Activated CD8-positive, alpha-beta T cell treated with anti-CD3 and anti-CD28 coated beads for 36 hours (primary cell): ENCODE data around the gene PRDM2. TPM values are rescaled to one million over a fixed set of nuclear protein-coding genes. Genes with fewer than 3 reads are reported as not detected.

ENCODE experiments used
- ATAC-seq: fragments of 200-7000 bp; cut with Tn5 transposase; one replicate; pipeline ENCODE4 v1.10.0; 2021; ENCODE audit warnings: mild to moderate bottlenecking, moderate library complexity
- CTCF ChIA-PET: fragments of 350-600 bp; sonication (Branson Sonifier 250); formaldehyde crosslinking; loops from one replicate; lab custom pipeline; 2021; ENCODE audit warnings: antibody characterized with exemption; lab: Charles Lee
- POLR2A ChIA-PET: fragments of 350-600 bp; sonication (Branson Sonifier 250); formaldehyde crosslinking; loops from one replicate; lab custom pipeline; 2021; ENCODE audit warnings: antibody characterized with exemption; lab: Charles Lee
- DNase-seq: peaks from one replicate; pipeline ENCODE4 v3.0.0-alpha.2; 2020
- H3K27ac Mint-ChIP-seq: one replicate; pipeline ENCODE4 v1.8.0; 2021; ENCODE audit warnings: mild to moderate bottlenecking, mixed read lengths
- H3K27me3 Mint-ChIP-seq: one replicate; pipeline ENCODE4 v1.8.0; 2021; ENCODE audit warnings: mixed read lengths
- H3K36me3 Mint-ChIP-seq: one replicate; pipeline ENCODE4 v1.8.0; 2021; ENCODE audit warnings: low read depth, mixed read lengths
- H3K4me1 Mint-ChIP-seq: one replicate; pipeline ENCODE4 v1.8.0; 2021; ENCODE audit warnings: low read depth, mixed read lengths
- H3K4me3 Mint-ChIP-seq: one replicate; pipeline ENCODE4 v1.8.0; 2021; ENCODE audit warnings: mild to moderate bottlenecking, moderate library complexity, mixed read lengths
- H3K9me3 Mint-ChIP-seq: one replicate; pipeline ENCODE4 v1.8.0; 2021; ENCODE audit warnings: mixed read lengths
- CTCF ChIP-seq: fragments of 200-600 bp; IDR thresholded peaks from one replicate; pipeline ENCODE4 v1.8.0; 2022; ENCODE audit warnings: antibody characterized with exemption, mild to moderate bottlenecking
- intact Hi-C: fragments of 100-400 bp; cut with micrococcal nuclease; formaldehyde crosslinking; loops from one replicate; pipeline ENCODE4 v1.10.0; 2022
- total RNA-seq, 2 experiments: library from RNA; stranded (reverse); gene quantifications; one replicate each; pipeline ENCODE4 v1.2.3, GENCODE V29; 2021

The PRDM2 gene
- total RNA-seq, 2 experiments from 2014 or later: 41.2 to 43.6 TPM

- DNase-seq (no peak), ATAC-seq (no peak)
- no peak for TF ChIP-seq CTCF
- Mint-ChIP-seq H3K4me3 (no peak overlapping the region), H3K9me3 (no peaks in the 10 kb centered on the region), H3K4me1 (peaks cover 3% of the 10 kb centered on the region), H3K36me3 (no peaks in the 10 kb centered on the region), H3K27me3 (peaks cover 3% of the 10 kb centered on the region), H3K27ac (no peak overlapping the region)
- ChIA-PET CTCF (interaction anchor here (2.5 kb wide), 1 partner anchor 133 kb away, joined by 8 read pairs; no protein-coding TSS in a partner anchor), POLR2A (interaction anchor here (0.7 kb wide), 1 partner anchor 119 kb away, joined by 3 read pairs; no protein-coding TSS in a partner anchor)
- intact Hi-C loops: no loop called here
Observed at GRCh38 chr1:13830616-13831280, 130.8 kb downstream of the PRDM2 start.

- peaks cover 10% of the 10 kb centered on the region for H3K27me3 Mint-ChIP-seq
- intact Hi-C loops: no loop called here
- no peak overlapping the region for H3K4me3 Mint-ChIP-seq
- no peak overlapping the region for H3K27ac Mint-ChIP-seq
- CTCF ChIA-PET: no interaction called here
- DNase-seq: no peak
- ATAC-seq: no peak
- H3K36me3 Mint-ChIP-seq: no peaks in the 10 kb centered on the region
- POLR2A ChIA-PET: no interaction called here
- peaks cover 3% of the 10 kb centered on the region for H3K4me1 Mint-ChIP-seq
- TF ChIP-seq CTCF: no peak
- no peaks in the 10 kb centered on the region for H3K9me3 Mint-ChIP-seq
Observed at GRCh38 chr1:13832100-13832499, 132.1 kb downstream of the PRDM2 start.

- H3K9me3 Mint-ChIP-seq: no peaks in the 10 kb centered on the region
- ATAC-seq: no peak
- peaks cover 3% of the 10 kb centered on the region for H3K4me1 Mint-ChIP-seq
- intact Hi-C loops: no loop called here
- POLR2A ChIA-PET: no interaction called here
- CTCF ChIA-PET: no interaction called here
- H3K27ac Mint-ChIP-seq: no peak overlapping the region
- no peak overlapping the region for H3K4me3 Mint-ChIP-seq
- DNase-seq: no peak
- no peak for TF ChIP-seq CTCF
- peaks cover 12% of the 10 kb centered on the region for H3K27me3 Mint-ChIP-seq
- no peaks in the 10 kb centered on the region for H3K36me3 Mint-ChIP-seq
Observed at GRCh38 chr1:13832536-13832935, 132.5 kb downstream of the PRDM2 start.

- Mint-ChIP-seq H3K27me3 (peaks cover 17% of the 10 kb centered on the region), H3K4me3 (no peak overlapping the region), H3K36me3 (no peaks in the 10 kb centered on the region), H3K4me1 (no peaks in the 10 kb centered on the region), H3K9me3 (no peaks in the 10 kb centered on the region), H3K27ac (no peak overlapping the region)
- intact Hi-C loops: no loop called here
- CTCF ChIA-PET: no interaction called here
- POLR2A ChIA-PET: no interaction called here
- TF ChIP-seq CTCF: no peak
- DNase-seq (no peak), ATAC-seq (no peak)
Observed at GRCh38 chr1:13836136-13836535, 136.1 kb downstream of the PRDM2 start.

GRCh38 chr1:13836631-13837030, 136.6 kb downstream of the PRDM2 start:
- CTCF ChIA-PET: no interaction called here

More at GRCh38 chr1:13836631-13837030, 136.6 kb downstream of the PRDM2 start:
- no peaks in the 10 kb centered on the region for H3K36me3 Mint-ChIP-seq
- peaks cover 17% of the 10 kb centered on the region for H3K27me3 Mint-ChIP-seq
- ATAC-seq (no peak), DNase-seq (no peak)
- POLR2A ChIA-PET: no interaction called here
- intact Hi-C loops: no loop called here
- no peaks in the 10 kb centered on the region for H3K9me3 Mint-ChIP-seq
- no peaks in the 10 kb centered on the region for H3K4me1 Mint-ChIP-seq
- H3K27ac Mint-ChIP-seq: no peak overlapping the region
- no peak overlapping the region for H3K4me3 Mint-ChIP-seq
- TF ChIP-seq CTCF: no peak
